NCI-H2227 treated with DMSO at 0.1 percent for 48 hours (cell line): ENCODE measurements around the gene PHTF2.
"Not testable (repeated sequence)": the region's sequence is repeated elsewhere in the genome, so short reads cannot be mapped to it uniquely, and the experiment has no call there.

ENCODE experiments used
- DNase-seq: peaks from one replicate; lab custom pipeline; 2025; lab: John Stamatoyannopoulos, UW

Gene PHTF2

GRCh38 chr7:77798394-77799077, at the start of gene PHTF2, which contains the start of gene TMEM60:
Gene PHTF2, plus strand, starts transcription at chr7:77798773.
Gene TMEM60, minus strand, starts transcription at chr7:77798434. Its CDS starts 4,061 bp downstream, at chr7:77794373.
- DNase-seq = peak; percentile 99

DNA sequence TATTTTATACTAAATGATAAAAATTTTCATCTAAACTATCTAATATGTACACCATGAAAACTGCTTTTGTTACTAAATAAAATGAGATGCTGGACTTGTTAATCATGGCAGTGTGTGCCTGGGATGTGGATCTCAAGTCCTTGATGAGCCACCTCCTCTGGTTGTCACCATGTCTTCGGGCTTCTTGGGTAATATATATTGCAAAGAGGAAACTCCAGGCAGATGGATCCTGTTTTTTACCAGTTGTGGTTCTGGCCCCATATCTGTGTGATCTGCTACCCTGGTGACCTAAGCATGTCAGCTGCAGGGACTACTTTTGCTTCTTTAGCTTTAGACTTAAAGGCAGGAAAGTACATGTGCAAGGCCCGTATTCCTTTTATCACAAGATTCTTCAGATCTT, 46.6 kb upstream of the PHTF2 start:
- no peak for DNase-seq

- no peak for DNase-seq
Observed at GRCh38 chr7:77753173-77753572, 45.4 kb upstream of the PHTF2 start.

DNA sequence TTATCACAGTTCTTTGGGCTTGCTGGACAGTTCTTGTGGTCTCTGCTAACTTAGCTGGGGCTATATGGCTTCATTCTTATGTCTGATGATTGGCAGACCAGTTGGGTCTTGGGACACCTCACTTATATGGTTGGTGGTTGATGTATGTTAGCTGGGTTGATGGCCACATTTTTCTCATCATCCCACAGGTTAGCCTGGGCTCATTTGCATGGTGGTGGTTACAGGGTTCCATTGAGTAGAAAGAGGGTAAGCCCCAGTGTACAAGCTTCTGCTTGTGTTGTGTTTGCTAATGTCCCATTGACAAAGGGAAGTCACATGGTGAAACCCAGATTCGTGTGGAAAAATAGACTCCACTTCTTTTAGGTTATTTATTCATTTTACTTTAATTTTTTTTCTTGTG, 41.0 kb upstream of the PHTF2 start:
- DNase-seq = no peak

DNA sequence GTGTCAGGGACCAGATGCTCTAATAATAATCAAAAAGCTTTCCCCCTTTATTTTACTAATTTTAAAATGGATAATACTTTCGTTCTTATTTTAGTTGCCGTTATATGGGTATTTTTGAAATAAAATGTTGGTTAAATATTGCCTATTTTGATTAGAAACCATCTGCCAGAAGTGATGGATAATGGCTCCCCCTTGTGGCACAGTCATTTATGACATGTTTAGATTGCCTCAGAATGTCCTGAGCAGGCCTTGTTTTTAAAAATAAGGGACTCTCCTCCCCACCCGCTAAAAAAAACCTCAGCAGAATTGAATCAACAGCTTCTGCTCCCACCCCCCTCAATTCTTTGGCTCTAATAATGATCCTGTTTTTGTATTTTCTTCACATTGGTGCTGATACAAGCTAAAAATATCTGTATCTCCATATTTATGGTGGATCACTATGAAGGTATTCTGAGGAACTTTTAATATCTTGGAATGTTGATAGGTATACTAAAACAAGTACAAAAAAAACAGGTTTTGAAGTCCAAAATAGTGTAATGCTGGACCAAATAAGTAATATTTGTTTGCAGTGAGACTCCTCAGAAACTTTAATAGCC, 39.2 kb upstream of the PHTF2 start:
- peak; percentile 31 for DNase-seq

GRCh38 chr7:77760809-77761453, 37.6 kb upstream of the PHTF2 start:
- DNase-seq = no peak

- DNase-seq = no peak
Observed at GRCh38 chr7:77765481-77765880, 33.1 kb upstream of the PHTF2 start.

GRCh38 chr7:77765906-77766800, 32.4 kb upstream of the PHTF2 start:
- DNase-seq = no peak

DNA sequence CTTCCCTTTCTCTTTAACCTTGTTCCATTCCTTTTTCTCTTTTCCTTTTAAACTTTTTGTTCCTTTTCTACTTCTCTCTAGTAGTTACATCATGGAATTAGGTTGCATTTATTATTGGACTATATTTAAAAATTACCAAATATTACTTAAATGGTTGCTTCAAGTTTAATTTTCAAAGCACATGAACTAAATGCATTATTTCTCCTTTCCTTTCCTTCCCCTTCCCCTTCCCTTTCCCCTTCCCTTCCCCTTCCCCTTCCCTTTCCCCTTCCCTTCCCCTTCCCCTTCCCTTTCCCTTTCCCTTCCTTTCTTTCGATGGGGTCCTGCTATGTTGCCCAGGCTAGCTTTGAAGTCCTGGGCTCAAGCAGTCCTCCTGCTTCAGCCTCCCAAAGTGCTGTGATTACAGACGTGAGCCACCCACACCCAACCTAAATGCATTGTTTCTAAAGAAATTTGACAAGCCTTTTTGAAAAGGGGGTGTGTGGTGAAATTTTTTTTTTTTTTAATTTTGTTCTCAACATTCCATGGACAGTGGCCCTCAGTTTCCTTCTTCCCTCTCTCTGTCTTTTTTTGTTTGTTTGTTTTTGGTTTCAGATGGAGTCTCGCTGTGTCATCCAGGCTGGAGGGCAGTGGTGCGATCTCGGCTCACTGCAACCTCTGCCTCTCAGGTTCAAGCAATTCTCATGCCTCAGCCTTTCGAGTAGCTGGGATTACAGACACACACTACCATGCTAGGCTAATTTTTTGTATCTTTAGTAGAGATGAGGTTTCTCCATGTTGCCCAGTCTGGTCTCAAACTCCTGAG, 31.6 kb upstream of the PHTF2 start:
- no peak for DNase-seq

DNA sequence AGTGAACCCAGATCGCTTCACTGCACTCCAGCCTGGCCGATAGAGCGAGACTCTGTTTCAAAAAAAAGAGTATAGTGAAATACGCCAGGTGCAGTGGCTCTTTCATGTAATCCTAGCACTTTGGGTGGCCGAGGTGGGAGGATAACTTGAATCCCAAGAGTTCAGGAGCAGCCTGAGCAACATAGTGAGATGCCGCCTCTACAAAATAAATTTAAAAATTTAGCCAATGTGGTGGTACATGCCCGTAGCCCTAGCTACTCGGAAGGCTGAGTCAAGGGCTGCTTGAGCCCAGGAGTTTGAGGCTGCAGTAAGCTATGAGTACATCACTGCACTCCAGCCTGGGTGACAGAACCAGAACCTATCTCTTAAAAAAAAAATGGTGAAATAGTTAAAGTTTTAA, 28.3 kb upstream of the PHTF2 start:
- DNase-seq = no peak

DNA sequence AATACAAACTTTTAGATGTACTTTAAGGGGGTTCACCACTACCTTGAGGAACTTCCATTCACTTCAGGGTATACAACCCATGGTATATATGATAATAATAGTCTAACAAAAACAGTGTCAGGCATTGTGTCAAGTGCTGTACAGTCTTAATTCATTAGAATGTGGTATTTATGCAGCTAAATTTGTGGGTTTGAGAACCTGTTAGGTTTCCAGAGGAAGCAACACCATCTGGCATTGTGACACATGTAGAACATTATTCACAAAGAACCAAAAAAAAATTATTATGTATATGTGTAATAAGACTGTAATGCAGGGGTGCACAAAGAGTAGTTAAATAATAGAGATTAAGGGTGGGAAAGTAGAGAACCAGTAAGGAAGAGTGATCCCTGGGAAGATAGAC, 26.7 kb upstream of the PHTF2 start:
- DNase-seq = no peak

GRCh38 chr7:77778535-77778934, 20.0 kb upstream of the PHTF2 start:
- no peak for DNase-seq

GRCh38 chr7:77782383-77782782, 16.2 kb upstream of the PHTF2 start:
- no peak for DNase-seq

- DNase-seq = no peak
Observed at GRCh38 chr7:77783111-77783510, 15.5 kb upstream of the PHTF2 start.

DNA sequence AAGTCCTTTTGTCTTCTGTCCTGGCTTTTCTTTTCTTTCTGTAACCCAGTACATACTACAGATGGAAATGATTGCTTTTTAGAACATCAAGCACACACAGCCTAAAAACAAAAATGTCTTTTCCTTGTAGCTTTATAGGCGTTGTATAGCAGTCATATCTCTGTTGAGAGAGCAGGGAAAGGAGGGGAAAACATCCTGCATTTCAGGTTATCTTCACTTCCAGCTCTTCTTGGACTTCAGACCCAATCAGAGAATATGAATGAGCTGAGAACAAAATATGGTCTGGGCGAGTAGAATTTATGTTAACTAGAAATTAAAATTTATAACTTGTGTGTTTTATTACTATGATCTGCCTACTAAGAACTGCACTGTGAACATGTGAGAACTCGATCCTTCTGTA, 15.0 kb upstream of the PHTF2 start:
- no peak for DNase-seq

DNA sequence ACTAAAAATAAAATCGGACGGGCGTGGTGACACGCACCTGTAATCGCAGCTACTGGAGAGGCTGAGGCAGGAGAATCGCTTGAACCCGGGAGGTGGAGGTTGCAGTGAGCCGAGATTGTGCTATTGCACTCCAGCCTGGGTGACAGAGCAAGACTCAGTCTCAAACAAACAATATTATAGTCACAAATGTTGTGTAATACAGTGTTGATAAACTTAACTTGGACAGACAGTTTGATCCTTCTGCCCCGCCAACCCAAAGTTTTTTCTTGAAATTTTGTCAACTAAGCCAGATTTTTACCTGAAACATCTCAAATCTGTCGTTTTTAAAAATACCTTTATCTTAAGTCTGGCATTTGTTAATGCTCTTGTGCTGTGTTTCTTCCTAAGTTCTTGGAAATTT, 14.1 kb upstream of the PHTF2 start:
- DNase-seq = not testable (repeated sequence)

DNA sequence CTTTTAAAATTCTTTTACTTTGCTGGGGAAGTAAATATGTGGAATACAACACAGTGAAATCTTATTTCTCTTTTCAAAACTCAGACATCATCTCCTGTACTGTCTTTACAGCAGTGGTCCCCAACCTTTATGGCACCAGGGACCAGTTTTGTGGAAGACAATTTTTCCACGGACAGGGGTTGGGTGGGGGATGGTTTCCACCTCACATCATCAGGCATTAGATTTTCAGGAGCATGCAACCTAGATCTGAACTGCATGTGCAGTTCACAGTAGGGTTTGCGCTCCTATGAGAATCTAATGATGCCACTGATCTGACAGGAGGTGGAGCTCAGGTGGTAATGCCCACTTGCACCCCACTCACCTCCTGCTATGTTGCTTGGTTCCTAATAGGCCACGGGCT, 12.6 kb upstream of the PHTF2 start:
- no peak for DNase-seq

GRCh38 chr7:77786741-77787140, 11.8 kb upstream of the PHTF2 start:
- no peak for DNase-seq

DNA sequence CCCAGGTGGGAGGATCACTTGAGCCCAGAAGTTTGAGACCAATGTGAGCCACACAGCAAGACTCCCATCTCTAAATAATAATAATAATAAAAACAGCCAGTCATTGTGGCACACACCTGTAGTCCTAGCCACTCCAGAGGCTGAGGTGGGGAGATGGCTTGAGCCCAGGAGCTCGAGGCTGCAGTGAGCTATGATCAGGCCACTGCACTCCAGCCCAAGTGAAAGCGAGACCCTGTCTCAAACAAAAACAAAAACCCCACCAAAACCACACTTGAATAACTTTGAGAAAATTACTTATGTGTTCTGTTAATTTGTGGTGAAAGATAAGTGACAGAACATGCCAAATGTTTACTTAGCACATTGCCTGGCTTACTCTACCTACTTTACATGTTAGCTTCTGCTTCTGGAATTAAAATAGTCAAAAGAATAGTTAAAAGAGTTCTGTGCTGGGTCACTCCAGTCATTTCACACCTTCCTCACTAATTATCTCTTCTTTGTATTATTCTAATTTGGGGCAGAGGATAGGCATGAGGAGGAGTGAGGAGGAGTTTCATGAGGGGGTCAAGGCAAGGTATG, 10.2 kb upstream of the PHTF2 start:
- DNase-seq = no peak

- DNase-seq = peak; percentile 49
Observed at GRCh38 chr7:77791336-77791735, 7.2 kb upstream of the PHTF2 start.

GRCh38 chr7:77791956-77792355, 6.6 kb upstream of the PHTF2 start:
- no peak for DNase-seq
